Stimulated activated CD8-positive, alpha-beta memory T cell treated with anti-CD3 and anti-CD28 coated beads, Interleukin-4, amount 100 ng/mL, for 48 hours (primary cell): Measurements from ENCODE around the gene PAK4.
"Not testable (repeated sequence)": the region's sequence is repeated elsewhere in the genome, so short reads cannot be mapped to it uniquely, and the experiment has no call there.

ENCODE experiments used
- DNase-seq: peaks from one replicate; pipeline ENCODE4 v3.0.0-alpha.2; 2020

PAK4 gene

DNA sequence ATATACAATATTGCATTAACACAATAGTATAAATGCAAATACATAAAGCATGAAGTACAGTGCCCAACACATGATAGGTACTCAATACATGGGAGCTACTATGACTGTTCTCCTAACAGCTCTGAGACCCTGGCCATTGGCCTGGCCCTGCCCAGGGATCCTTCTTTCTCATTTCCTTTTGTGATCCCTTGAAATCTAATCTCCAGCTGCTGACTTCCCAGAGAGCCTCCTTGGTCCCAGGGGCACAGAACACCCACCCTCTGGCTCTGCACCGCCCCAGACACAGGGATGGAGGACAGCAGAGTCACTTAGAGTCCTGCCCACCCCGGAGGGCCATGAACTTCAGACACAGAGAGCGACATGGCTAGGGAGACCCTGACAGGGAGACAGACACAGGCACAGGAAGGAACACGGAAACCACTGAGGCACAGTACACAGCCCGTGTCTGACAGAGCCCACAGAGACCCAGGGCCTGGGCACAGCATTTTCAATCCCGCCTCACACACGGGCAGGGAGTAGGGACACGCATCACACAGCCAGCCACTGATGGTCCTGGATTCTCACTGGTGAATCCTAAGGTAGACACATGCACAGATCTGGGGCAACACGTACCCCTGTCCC is 82.7 kb downstream of the PAK4 start:
- DNase-seq, result no peak

DNA sequence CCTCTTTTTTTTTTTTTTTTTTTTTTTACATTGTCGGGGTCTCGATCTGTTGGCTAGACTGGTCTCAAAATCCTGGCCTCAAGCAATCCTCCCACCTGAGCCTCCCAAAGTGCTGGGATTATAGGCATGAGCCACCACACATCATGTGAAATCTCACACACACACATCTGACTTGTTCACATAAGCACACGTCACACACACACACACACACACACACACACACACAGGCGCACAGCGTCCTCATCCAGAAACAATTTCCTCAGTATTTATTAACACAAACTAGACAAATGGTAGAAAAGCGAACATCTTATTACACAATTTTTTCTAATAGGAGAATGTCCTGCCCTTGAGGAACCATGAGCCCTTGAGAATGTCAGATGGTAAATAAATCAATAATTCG is 83.6 kb downstream of the PAK4 start:
- DNase-seq, result no peak

DNA sequence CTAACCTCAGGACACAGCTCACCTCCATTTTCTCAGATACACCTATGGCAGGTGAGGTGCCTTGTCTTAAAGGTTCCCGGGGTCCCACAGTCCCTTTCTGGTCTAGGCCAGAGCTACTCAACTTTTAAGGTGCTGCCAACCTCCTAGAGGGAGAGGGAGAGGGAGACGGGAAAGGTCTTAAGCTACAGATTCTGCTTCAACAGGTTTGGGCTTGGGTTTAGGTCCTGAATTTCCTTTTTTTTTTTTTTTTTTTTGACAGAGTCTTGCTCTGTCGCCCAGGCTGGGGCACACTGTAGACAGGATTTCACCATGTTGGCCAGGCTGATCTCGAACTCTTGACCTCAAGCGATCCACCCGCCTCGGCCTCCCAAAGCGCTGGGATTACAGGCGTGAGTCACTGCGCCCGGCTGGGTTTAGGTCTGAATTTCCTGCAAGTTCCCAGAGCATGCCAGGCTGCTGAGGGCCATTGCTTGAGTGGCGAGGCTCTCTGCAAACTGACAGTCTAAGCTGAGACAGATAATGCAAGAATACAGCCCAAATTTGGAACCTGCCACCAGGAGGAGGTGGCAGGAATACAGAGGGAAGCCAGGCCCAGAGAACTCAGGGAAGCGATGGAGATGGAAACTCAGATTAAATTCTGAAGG is 86.3 kb downstream of the PAK4 start:
- no peak for DNase-seq

DNA sequence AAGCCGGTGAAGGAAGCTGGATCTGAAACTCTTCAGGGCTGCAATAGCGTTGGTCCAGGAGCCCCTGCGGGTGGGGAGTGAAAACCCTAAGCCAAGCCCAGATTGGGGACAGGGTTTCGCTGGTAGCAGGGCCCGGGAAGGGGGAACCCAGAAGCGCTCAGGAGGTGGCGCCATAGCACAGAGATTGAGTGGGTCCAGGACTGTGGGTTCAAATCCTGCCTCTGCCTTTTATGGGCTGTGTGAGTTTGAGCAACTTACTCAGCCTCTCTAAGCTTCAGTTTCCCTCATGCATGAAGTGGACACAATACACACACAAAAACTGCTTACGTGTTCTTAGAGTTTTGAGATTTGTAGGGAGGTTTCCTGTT is 86.8 kb downstream of the PAK4 start:
- peak; percentile 81 for DNase-seq

DNA sequence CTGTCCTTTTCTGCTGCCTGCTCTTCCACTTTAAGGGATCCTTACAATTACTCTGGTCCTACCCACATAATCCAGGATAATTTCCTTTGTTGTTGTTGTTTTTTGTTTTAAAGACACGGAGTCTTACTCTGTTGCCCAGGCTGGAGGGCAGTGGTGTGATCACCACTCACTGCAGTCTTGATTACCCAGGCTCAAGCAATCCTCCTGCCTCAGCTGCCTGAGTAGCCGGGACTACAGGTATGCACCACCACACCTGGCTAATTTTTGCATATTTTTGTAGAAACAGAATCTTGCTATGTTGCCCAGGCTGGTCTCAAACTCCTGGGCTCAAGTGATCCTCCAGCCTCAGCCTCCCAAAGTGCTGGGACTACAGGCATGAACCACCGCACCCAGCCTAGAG is 89.7 kb downstream of the PAK4 start:
- not testable (repeated sequence) for DNase-seq

DNA sequence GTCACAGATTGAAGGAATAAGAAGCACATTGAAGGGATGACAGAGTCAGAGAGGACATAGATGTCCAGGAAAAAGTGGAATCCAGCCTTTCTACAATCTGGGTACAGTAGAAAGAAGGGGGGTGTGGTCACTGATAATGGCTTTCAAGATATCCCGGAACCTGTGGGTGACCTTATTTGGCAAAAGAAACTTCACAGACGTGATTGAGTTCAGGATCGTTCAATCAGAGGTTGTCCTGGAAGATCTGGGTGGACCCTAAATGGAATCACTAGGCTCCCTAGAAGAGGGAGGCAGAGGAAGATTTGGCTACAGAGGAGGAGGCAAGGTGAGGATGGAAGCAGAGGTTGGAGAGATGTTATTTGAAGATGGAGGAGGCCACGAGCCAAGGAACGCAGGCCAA is 91.5 kb downstream of the PAK4 start:
- no peak for DNase-seq

DNA sequence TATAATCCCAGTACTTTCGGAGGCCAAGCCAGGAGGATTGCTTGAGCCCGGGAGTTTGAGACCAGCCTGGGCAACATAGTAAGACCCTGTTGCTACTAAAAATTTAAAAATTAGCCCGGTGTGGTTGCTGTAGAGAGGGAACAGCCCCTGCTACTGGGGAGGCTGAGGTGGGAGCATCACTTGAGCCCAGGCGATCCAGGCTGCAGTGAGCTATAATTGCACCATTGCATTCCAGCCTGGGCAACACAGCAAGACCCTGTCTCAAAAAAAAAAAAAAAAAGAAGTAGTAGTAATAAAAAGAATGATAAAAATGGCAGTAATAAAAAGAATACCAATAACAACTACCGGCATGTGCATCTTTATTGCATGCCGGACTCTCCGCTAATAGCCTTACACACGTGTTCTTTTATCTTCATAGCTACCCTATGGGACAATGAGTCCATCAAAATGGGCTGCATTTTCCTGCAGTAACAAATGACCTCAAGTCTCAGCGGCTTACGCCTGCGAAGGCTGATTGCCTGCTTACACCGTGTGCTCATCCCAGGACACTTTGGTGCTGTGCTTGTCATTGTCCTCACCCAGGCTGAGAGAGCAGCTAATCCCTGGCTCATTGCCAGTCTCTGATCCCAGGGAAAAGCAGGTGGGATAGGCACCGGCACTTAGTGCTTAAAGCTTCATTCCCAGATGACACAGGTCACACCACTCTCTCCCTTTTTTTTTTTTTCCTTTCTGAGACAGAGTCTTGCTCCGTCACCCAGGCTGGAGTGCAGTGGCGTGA is 92.8 kb downstream of the PAK4 start:
- DNase-seq, result no peak

DNA sequence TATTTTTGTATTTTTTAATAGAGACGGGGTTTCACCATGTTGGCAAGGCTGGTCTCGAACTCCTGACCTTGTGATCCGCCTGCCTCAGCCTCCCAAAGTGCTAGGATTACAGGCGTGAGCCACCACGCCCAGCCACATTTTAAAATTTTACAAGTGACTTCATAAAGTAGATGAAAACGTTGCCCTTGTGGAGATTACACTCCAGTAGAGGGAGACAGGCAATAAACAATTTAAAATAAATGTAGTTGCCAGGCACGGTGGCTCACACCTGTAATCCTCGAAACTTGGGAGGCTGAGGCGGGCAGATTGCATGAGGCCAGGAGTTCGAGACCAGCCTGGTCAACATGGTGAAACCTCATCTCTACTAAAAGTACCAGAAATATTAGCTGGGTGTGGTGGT is 93.5 kb downstream of the PAK4 start:
- DNase-seq, result not testable (repeated sequence)

DNA sequence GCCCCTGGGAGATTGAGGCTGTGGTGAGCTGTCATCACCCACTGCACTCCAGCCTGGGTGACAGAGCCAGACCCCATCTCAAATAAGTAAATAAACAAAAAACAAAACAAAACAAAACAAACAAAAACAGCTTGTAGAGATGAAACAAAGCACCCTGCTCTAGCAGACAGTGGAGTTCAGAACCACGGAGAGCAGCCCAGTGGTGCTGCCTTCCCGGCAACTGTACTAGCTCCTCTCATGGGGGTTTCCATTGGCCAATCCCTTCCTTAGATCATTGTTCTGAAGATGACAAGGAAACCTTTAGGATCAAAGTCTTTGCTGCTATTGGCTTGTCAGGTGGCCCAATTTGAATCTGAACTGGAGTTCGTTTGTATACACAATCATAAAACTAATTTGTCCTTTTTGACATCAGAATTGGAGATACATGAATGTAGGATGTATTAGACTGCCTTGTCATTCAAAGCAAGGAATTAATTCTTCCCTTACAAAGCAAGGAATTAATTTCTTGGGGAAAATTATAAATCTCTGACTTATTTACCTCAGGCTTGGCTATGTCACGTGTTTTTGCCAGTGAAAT is 98.2 kb downstream of the PAK4 start:
- DNase-seq, result peak; percentile 32

DNA sequence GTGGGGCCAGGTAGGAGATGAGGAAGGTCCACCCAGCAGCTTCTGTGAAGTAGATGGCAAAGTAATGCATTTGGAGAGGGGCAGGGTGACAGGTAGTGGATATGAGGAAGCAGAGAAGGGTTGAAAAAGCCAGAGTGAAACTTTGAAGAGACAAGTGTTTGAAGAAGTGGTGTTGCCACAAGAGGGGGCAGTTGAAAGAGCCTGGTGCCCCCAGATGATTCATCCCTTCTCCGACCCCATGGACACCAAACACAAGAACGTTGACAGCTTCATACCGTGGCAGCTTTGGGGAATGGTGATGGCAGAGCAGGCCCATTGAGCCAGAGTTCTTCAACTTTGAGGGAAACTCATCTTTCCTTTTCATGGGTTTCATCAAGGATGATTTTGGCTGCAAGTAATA is 99.3 kb downstream of the PAK4 start:
- DNase-seq, result no peak
